ENCODE results near the gene POU3F2. TPM values are rescaled to one million over a fixed set of nuclear protein-coding genes. Genes with fewer than 3 reads are reported as not detected.

Gene POU3F2
- total and polyA plus RNA-seq, 12 donors = 0.03 to 0.11 (median 0.06) TPM; not detected in 7

GRCh38 chr6:98877250-98877649, 42.9 kb downstream of the POU3F2 start:
- Histone ChIP-seq H3K4me3 (no peak overlapping the region), H3K4me1 (replicated peaks in 1 of 2) (peaks cover 0 to 12% of the 10 kb centered on the region in 2 donors), H3K27ac (no peak overlapping the region), H3K27me3 (no peaks in the 10 kb centered on the region), H3K36me3 (replicated peaks in 1 of 2) (no peaks in the 10 kb centered on the region), H3K9me3 (replicated peaks in 1 of 3) (no peaks in the 10 kb centered on the region)
- intact Hi-C loops (cut with DNase I) = no loop called here
- 0 to 97% (median 40%) methylated on average over 1 of the region's 1 CpG for WGBS, 4 donors
- TF ChIP-seq CTCF (IDR thresholded peaks at IDR 0.05) = no peak
- TF ChIP-seq POLR2A (IDR thresholded peaks at IDR 0.05) = no peak
- no peak for DNase-seq

DNA sequence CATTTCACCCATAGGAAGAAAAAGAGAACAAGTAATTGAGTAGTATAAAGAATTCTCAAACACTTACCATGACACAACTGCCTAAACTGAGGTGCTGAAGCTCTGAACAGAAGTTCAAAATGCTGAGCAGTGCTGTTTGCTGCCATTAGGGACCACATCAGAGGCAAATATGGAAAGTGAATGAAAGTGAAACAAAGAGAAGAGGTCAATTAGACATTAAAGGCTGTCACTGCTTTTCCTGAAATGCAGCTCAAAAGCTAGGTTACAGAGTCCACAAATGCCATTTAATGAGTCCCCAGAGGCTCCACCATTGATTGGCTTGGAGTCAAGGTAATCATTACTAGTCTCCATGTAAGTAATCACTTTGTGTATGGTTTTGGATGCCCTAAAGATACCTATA, 46.1 kb downstream of the POU3F2 start:
- no peaks in the 10 kb centered on the region for H3K27me3 ChIP-seq
- intact Hi-C loops (cut with DNase I) = no loop called here

DNA sequence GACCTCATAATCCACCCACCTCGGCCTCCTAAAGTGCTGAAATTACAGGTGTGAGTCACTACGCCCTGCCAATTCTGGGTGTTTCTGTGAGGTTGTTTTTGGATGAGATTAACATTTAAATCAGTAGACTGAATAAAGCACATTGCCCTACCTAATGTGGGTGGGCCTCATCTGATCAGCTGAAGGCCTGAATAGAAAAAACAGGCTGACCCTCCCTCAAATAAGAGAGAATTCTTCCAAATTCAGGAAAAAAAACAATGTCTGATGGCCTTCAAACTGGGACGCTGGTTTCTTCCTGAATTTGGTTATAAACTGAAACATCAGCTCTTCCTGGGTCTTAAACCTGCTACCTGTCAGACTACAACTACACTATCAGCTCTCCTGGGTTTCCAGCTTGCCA, 51.0 kb downstream of the POU3F2 start:
- WGBS, 4 donors = 93 to 100% (median 96%) methylated on average over 3 of the region's 3 CpGs
- H3K36me3 ChIP-seq (replicated peaks in 1 of 2) = no peaks in the 10 kb centered on the region
- no peaks in the 10 kb centered on the region for H3K9me3 ChIP-seq (replicated peaks in 1 of 3)
- no peaks in the 10 kb centered on the region for H3K4me1 ChIP-seq (replicated peaks in 1 of 2)
- TF ChIP-seq POLR2A (IDR thresholded peaks at IDR 0.05) = no peak
- no peak for TF ChIP-seq CTCF (IDR thresholded peaks at IDR 0.05)
- intact Hi-C loops (cut with DNase I) = no loop called here
- H3K27ac ChIP-seq = no peak overlapping the region
- DNase-seq = no peak
- no peak overlapping the region for H3K4me3 ChIP-seq
- H3K27me3 ChIP-seq = no peaks in the 10 kb centered on the region

More for the DNA sequence above, 46.1 kb downstream of the POU3F2 start:
- Histone ChIP-seq H3K36me3 (replicated peaks in 1 of 2) (no peaks in the 10 kb centered on the region), H3K27ac (no peak overlapping the region), H3K9me3 (replicated peaks in 1 of 3) (no peaks in the 10 kb centered on the region), H3K4me3 (no peak overlapping the region), H3K4me1 (replicated peaks in 1 of 2) (peaks cover 0 to 12% of the 10 kb centered on the region in 2 donors)
- DNase-seq = no peak
- TF ChIP-seq POLR2A (IDR thresholded peaks at IDR 0.05) (no peak), CTCF (IDR thresholded peaks at IDR 0.05) (no peak)

DNA sequence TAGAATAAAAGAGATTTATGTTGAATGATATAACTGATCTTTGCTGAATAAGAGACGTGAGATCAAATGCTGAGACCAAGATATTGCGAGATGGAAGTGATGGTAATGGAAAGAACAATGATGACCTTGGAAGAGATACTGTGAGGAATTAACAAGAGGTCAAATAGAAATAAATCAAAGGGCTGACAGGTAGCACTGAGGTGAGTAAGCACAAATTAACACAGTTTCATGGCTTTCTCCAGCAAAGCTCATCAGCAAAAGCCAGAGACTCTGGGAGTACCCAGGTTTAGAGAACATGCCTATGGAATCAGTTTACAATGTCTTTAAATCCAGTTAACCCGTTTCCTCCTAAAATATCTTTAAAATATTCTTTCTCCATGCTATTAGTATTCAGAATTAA, 53.3 kb downstream of the POU3F2 start:
- Histone ChIP-seq H3K36me3 (replicated peaks in 1 of 2) (no peaks in the 10 kb centered on the region), H3K4me1 (replicated peaks in 1 of 2) (no peaks in the 10 kb centered on the region)
- intact Hi-C loops (cut with DNase I) = no loop called here

More for the DNA sequence above, 53.3 kb downstream of the POU3F2 start:
- TF ChIP-seq CTCF (IDR thresholded peaks at IDR 0.05) (no peak), POLR2A (IDR thresholded peaks at IDR 0.05) (no peak)
- Histone ChIP-seq H3K9me3 (replicated peaks in 1 of 3) (no peaks in the 10 kb centered on the region), H3K27ac (no peak overlapping the region), H3K27me3 (no peaks in the 10 kb centered on the region), H3K4me3 (no peak overlapping the region)
- 71 to 86% (median 83%) methylated on average over 3 of the region's 3 CpGs for WGBS, 4 donors
- DNase-seq = no peak

Other genes with a start within 250 kb of the POU3F2 start
- gene FBXL4, start 113.4 kb downstream of the POU3F2 start, total RNA-seq = 10 to 100 TPM; 16.7 to 34.5 (median 29.7) TPM
- 10 to 100 TPM in 1 of 3 donors, 1 to 10 TPM in 2; 4.1 to 14.8 (median 5.3) TPM for gene FBXL4, start 113.4 kb downstream of the POU3F2 start, polyA plus RNA-seq

Measured in adrenal gland (tissue), 12 donors.